WERI-Rb-1 (cell line): ENCODE data around the gene ACTRT3.

Experiments
- DNase-seq: peaks from one replicate; pipeline ENCODE4 v3.0.0-alpha.2; 2020
- H3K27ac ChIP-seq: fragments of 250-450 bp; sonication (Bioruptor Pico); 2 replicates; pipeline ENCODE4 v1.5.1; 2020; ENCODE audit warnings: mild to moderate bottlenecking, moderate library complexity
- H3K27me3 ChIP-seq: fragments of 250-450 bp; sonication (Bioruptor Pico); 2 replicates; pipeline ENCODE4 v1.5.1; 2021; ENCODE audit warnings: mild to moderate bottlenecking, low read depth, moderate library complexity; ENCODE audit not compliant: insufficient read depth, severe bottlenecking
- H3K36me3 ChIP-seq: fragments of 250-450 bp; sonication (Bioruptor Pico); 2 replicates; pipeline ENCODE4 v1.5.1; 2020; ENCODE audit warnings: mild to moderate bottlenecking, moderate library complexity
- H3K4me3 ChIP-seq: 2 replicates; pipeline ENCODE4 v1.5.1; 2011; ENCODE audit warnings: low read depth, mild to moderate bottlenecking, control low read depth, low read length
- H3K9me3 ChIP-seq: fragments of 250-450 bp; sonication (Bioruptor Pico); 2 replicates; pipeline ENCODE4 v1.5.1; 2021; ENCODE audit warnings: mild to moderate bottlenecking, moderate library complexity; ENCODE audit not compliant: severe bottlenecking
- TF ChIP-seq, protein P1 (sequence below): IDR thresholded peaks from 2 replicates; pipeline ENCODE4 v1.5.1; 2011; ENCODE audit warnings: low read depth, mild to moderate bottlenecking, control low read depth, inconsistent platforms, low read length

The ACTRT3 gene

DNA sequence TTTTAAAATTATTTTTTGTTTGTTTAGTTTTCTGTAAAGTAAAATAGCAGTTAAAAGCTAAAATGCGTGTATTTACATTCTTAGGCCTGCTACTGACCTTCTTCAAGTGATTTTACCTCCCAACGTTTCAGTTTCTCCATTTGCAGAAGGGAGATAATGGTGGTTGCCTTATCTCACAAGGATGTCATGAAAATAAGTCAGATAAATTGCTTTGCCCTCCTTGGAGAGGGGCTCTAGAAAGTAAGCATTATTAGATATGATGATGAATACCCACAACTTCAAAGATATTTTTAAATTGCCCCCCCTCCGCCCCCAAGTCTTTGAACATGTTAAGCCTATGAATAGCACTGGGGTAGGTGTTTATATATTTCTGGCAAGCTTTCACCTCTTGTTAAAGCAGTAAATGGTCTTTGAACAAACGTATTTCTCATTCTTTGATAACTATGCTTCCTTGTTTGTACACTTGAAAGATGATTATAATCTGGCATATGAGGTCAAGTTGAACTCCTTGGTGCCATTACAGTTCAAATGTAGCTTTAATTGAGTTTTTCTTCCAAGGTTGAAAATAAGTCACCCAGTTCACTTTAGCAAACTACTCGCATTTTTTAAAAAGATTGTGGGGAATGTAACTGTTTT, 10.9 kb downstream of the ACTRT3 start:
- Histone ChIP-seq H3K27me3 (no peaks in the 10 kb centered on the region), H3K27ac (no peak overlapping the region), H3K4me3 (no peak overlapping the region), H3K9me3 (peaks cover 3% of the 10 kb centered on the region), H3K36me3 (no peaks in the 10 kb centered on the region)
- DNase-seq = no peak
- TF ChIP-seq, protein P1, sequence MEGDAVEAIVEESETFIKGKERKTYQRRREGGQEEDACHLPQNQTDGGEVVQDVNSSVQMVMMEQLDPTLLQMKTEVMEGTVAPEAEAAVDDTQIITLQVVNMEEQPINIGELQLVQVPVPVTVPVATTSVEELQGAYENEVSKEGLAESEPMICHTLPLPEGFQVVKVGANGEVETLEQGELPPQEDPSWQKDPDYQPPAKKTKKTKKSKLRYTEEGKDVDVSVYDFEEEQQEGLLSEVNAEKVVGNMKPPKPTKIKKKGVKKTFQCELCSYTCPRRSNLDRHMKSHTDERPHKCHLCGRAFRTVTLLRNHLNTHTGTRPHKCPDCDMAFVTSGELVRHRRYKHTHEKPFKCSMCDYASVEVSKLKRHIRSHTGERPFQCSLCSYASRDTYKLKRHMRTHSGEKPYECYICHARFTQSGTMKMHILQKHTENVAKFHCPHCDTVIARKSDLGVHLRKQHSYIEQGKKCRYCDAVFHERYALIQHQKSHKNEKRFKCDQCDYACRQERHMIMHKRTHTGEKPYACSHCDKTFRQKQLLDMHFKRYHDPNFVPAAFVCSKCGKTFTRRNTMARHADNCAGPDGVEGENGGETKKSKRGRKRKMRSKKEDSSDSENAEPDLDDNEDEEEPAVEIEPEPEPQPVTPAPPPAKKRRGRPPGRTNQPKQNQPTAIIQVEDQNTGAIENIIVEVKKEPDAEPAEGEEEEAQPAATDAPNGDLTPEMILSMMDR = no peak

DNA sequence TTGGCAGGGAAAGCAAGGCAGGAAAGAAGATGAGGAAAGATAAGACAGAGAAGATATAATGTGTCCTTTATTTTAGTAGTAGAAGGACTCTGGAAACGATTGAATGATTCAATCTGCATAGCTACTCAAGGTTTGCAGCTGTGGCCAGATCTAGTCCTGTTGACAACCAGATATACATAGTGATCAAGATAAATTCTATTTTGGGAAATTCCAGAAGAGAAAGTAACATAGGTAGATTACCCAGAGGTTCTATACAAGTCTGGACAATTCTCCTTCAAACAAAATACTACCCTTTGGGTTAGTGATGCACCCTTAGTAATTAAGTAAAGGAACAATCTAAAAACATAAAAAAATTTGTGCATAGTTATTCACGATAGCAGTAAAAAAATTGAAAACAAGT, 13.9 kb downstream of the ACTRT3 start:
- no peaks in the 10 kb centered on the region for H3K27me3 ChIP-seq
- DNase-seq = no peak
- TF ChIP-seq, protein P1 = no peak
- H3K9me3 ChIP-seq = no peaks in the 10 kb centered on the region
- H3K27ac ChIP-seq = no peak overlapping the region
- H3K36me3 ChIP-seq = no peaks in the 10 kb centered on the region
- H3K4me3 ChIP-seq = no peak overlapping the region

DNA sequence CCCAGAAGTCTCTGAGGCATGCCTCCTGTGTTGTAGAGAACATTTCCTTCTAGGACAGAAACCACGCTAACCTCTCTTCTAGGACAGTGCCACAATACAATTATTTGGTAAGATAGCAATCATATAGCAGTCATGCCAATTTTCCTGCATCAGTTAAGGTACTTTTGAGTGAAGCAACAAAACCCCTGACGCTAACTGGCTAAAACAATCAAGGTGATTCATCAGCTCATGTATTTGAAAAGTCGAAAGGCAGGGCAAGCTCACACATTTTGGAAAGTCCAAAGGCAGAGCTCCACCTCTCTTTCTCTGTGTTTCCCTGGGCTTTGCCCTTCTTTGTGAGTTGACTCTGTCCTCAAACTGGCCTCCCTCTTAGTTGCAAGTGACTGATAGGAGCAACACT, 14.7 kb downstream of the ACTRT3 start:
- Histone ChIP-seq H3K27me3 (no peaks in the 10 kb centered on the region), H3K27ac (no peak overlapping the region), H3K9me3 (no peaks in the 10 kb centered on the region), H3K36me3 (no peaks in the 10 kb centered on the region), H3K4me3 (no peak overlapping the region)
- no peak for DNase-seq
- TF ChIP-seq, protein P1 = no peak

DNA sequence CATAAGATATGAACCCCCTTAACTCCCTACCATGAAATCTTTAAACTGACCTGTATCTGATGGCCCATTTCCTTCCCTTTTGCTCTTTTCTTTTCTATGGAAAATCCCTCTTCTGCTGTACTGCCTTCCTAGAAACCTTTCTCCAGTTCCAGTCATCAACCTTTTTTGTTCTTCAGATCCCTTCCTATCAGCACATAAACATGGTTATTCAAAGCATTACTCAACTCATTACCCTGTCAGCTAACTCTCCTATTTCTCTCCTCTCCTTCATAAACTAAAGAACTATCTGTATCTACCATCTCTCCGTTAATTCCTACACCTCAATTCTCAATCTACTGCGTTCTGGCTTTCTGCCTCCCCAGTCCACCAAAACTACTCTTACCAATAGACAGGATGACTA, 17.5 kb downstream of the ACTRT3 start:
- H3K4me3 ChIP-seq = no peak overlapping the region
- TF ChIP-seq, protein P1 = no peak

DNA sequence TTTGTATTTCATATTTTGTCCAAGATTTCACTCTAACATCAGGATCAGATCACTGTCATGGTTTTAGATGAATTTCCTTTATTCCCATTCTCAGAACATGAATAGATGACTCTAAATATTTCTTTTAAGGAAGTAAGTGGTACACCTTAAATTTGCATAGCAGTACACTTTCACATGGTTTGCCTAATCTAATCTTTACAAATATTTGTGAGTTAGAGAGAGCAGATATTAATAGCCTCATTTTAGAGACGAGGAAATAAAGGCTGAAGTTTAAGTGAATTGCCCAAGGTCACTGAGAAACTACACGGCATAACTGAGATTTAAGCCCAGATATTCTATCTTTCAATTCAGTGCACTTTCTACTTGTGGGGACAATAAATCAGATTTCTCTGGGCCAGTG, 18.7 kb downstream of the ACTRT3 start:
- Histone ChIP-seq H3K9me3 (no peaks in the 10 kb centered on the region), H3K36me3 (no peaks in the 10 kb centered on the region), H3K27ac (no peak overlapping the region), H3K4me3 (no peak overlapping the region), H3K27me3 (no peaks in the 10 kb centered on the region)
- TF ChIP-seq, protein P1 = no peak
- DNase-seq = no peak

More for the DNA sequence above, 17.5 kb downstream of the ACTRT3 start:
- DNase-seq = no peak
- Histone ChIP-seq H3K36me3 (no peaks in the 10 kb centered on the region), H3K27me3 (no peaks in the 10 kb centered on the region), H3K9me3 (no peaks in the 10 kb centered on the region), H3K27ac (no peak overlapping the region)

DNA sequence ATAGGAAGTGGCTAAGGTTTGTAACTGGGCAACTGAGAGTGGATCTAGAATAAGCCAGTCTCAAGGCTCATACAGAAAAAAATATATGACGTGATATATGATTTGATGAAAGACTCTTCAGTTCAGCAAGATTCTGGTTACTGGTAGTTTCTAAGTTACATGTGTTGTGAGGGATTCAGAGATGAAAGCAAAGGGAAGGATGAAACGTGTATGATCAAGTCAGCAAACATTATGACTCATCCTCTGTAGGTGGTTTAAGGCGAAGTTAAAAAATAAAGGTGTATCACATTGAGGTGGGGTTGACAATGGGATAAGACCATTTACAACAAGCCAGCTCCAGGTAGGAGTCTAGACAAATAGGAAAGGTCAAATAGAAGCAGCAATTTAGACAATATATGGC, 20.7 kb downstream of the ACTRT3 start:
- no peak overlapping the region for H3K27ac ChIP-seq
- TF ChIP-seq, protein P1 = no peak
- no peak for DNase-seq
- H3K4me3 ChIP-seq = no peak overlapping the region
- H3K27me3 ChIP-seq = no peaks in the 10 kb centered on the region
- no peaks in the 10 kb centered on the region for H3K9me3 ChIP-seq
- no peaks in the 10 kb centered on the region for H3K36me3 ChIP-seq
